ENCODE data around the gene COBL.

COBL gene

DNA sequence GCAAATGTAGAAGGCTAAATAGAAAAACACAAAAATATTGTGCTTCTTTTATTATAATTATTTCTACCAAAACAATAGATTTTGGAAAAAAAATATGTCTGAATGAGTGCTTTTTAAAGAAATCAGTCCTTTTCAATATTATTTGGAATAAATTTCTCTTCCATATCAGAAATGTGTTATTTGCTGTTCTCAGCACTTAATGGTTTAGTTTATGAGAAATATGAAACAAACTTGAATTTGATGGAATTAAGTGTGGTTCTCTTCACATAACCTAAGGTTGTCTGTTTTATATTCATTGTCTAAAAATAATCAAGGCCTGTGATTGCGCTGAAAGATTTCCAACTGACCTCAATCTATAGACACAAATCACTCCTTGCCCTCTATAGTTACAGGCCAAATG lies 203.0 kb downstream of the COBL start:
- no peak for FAIRE-seq

DNA sequence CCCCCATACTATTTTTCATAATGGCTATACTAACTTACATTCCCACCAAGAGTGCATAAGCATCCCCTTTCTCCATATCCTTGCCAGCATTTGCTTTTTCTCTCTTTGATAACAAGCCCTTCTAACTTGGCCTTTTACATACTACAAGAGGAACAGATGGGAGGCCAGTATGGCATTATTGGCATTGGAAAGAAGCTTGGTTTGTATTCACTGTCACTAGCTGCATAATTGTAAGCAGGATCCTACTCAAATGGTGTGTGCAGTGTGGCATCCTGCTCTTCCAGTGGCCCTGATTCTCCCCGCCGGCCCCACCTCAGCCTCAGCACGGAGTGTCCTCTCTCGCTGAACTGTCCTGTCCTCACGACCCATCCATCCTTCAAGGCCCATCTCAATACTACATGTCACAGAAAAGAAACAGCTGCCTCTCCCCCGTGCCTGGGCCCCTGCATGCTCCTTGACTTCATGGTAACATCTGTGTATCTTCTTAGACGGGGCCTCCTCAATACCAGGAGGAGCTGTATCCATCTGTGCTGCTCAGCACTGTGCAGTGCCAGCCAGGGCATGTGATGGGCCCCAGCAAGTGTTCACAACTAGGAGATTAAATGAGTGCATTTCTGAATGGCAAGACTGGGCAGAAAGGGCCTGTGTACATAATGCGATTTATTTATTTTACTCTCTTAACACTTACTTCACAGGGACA lies 205.2 kb downstream of the COBL start:
- no peak for FAIRE-seq

DNA sequence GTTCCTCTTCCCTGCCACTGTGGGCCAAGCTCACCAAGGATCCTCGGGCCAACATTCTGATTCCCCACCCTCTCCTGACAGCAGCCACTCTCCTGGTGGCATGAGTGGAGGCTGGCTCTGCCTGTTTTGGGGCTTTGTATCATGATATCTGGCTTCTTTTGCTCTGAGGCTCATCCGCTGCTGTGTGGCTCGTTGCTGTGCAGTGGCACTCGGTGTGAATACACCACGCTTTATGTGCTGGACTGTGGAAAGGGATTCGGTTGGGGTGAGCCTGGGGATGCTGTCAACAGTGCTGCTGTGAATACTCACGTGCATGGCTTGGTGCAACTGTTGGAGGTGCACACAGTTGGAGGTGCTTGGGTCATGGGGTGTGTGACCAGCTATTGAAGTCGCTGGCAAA lies 208.5 kb downstream of the COBL start:
- no peak for FAIRE-seq

DNA sequence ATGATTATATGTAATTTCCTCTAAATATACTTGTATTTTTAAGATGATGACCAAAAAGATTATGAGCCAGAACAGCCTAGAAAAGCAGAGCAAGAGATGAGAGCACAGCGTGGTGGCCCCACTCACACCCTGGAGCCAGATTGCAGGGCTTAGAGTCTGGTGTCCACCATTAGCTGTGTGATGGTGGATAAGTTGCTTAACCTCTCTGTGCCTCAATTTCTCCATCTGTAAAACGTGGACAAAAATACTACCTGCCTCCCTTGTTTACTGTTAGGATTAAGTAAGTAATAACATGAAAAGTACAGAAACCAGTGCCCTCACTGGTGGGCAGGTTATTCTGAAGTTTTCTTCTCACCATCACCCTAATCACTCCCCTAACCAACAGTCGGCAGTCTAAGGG lies 212.3 kb downstream of the COBL start:
- no peak for FAIRE-seq

DNA sequence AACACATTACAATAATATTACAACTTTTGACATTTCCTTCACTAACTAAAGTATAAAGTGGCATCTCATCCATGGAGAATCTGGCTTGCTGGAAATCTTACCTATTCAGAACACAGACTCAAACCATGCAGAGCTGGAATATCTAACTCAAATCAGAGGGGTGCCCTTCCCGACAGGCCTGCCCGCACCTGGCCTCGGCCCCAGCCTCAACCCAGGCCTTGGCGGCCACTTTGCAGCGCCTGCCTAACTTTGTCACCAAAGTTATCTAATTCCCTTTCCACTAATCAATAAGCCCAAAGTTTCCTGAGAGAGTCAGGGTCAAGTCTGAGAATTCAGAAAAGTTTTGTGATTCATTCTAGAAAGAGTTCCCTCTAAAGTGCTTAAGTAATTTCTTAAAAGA lies 212.9 kb downstream of the COBL start:
- no peak for FAIRE-seq

DNA sequence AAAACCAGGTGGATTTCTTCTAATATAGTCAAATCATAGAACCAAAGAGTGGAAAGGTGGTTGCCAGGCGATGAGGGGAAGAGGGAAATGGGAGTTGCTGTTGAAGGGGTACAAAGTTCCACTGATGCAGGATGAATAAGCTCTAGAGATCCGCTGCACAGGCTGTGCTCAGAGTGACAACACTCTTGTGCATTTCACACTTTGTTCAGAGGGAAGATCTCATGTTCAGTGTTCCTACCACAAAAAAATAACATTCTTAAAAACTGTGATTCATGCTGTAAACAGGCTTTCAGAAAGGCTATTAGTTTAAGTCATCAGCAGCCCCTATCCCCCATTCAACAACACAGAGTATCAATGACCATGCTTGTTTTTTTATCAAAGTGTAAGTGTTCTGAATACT lies 213.8 kb downstream of the COBL start:
- no peak for FAIRE-seq

DNA sequence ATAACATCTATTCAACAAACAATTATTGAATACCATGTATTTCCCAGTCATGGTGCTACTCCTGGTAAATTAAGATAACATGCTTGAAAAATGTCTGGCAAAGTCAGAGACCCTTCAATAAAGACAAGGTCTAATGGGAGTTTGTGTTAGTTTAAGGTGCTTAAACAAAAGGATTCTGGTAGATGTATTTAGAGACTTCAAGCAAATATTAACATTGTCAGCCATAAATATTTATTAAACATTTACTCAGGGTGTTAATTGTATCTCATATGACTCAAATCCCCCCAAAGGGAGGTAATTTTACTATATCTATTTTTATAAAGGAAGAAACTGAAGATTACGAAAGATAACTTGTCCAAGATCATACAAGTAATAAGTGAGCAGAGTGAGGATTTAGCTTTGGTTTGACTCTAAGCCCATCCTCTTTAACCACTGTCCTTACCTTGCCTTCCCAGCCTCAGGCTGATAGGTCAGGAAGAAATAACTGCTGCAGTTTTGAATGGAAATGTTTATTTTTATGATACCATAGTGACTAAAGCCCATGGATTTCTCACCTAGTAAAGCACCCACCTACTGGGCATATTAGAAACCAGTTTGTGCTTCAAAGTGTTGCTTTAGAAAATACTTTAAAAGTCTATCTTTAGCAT lies 215.4 kb downstream of the COBL start:
- FAIRE-seq: no peak

DNA sequence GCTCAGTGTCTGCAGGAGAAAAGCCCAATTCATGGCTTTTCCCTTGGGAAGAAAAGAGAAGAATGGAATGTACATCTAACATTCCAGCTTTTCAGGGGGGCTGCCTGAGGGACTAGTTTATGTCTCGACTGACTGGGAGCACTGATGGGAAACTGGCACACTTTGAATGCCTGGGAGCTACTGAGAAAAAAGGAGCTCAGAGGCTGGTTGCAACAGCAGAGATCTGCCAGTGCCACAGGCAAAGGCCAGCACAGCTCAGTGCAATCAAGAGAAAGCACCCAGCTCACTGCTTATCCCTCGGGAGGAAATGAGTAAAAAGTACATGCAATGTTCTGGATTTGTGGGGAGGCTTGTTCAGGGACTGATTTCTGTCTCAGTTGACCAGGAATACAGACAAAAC lies 226.2 kb downstream of the COBL start:
- no peak for FAIRE-seq

DNA sequence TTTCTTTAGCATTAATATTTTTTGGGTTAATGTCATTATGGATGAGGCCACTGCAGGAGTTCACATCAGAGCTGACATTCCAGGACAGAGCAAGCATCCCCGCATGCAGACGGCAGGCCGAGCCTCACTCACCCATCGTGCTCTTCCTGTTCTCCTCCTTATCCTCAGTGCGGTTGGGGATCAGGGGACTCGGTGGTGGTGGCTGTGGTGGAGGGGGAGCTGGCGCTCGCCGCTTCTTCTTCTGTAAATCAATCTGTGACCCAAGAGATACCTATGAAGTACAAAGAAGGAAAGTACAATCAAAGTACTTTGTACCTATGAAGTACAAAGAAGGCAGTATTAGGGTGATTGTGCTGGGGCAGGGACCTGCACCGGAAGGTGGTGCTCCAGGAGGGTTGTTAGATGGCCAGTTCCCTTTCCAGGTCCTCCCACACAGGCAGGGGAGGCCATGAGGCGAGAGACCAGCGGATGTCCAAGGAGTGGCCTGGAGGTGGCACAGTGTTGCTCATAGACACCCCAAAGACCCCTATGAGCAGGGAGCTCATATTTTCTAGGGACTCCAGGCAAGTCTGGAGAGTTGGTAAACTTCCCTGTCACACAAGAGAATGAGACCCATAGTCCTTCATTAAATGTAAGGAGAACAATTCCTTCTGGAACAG lies 231.4 kb downstream of the COBL start:
- FAIRE-seq: no peak

DNA sequence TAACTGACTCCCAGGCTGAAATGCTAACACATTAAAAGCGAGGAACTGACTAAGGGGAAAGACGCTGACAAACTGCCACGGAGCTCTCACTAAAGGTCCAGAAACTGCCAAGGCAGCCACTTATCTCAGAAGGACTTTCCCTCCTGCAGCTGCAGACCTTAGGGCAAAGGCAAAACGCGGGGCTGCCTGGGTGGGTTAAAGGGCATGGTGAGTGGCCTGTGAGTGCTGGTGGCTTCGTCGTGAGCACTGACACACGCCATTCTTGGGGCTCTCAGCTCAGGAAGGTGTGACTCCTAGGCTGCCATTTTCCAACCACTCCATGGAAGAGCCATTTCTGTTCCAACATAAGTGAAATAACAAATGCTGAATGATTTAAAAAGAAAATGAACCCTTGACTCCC lies 232.5 kb downstream of the COBL start:
- no peak for FAIRE-seq

DNA sequence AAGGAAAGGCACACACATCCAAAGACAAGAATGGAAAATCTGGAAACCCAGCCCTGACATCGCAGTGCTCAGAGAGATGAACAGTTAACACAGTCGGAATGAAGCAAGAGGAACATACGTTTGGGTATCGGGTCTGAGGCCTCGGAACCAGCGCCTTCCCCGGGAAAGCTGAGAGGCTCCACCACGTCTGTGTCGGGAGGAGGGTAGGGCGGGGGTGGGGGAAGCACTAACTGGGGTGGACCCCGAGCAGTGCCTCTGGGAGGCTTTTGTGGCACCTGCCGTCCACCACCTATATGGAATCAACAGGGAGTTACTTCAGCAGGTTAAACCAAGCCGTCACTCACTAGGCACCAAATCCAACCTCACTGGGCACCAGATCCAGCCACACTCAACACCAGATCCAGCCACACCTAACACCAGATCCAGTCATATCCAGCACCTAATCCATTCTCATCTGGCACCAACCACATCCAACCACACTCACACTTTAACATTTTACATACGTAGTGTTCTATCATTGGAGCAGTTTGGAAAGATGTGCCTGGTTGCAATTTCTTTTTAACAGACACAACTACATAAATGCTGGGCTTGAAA lies 233.6 kb downstream of the COBL start:
- FAIRE-seq: no peak

DNA sequence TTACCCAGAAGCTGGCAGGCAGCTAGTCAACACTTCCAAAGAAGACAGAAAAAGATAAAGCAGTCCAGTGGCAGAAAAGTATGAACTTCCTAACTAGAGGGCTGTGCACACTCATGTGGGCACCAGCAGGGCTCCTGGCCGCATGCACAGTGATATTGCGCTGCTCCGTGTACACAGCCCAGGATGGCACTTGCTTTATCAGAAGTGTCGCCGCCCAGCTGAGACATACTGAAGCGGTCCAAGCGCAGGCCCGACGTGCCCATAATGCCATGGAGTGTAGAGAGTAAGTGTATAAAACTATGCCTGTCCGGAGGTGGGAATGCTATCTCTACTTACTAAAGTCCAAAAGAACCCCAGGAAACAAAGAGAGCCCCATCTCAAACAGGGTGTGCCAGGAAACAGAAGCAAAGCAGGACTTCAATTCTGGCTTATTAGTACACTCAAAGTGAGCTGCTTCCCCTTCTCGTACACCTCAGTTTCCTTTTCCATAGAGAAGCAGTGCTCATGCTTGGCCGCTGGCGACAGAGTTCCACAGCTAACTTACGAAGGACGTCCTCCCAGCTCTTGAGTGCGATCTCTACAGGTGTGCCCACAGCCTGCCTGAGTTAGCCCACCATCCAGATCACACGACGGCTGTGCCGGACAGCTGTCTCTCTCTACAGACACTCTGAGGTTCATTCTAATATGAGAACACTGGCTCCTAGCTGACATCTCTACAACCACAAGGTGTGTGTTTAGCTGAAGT lies 234.3 kb downstream of the COBL start:
- FAIRE-seq: no peak

DNA sequence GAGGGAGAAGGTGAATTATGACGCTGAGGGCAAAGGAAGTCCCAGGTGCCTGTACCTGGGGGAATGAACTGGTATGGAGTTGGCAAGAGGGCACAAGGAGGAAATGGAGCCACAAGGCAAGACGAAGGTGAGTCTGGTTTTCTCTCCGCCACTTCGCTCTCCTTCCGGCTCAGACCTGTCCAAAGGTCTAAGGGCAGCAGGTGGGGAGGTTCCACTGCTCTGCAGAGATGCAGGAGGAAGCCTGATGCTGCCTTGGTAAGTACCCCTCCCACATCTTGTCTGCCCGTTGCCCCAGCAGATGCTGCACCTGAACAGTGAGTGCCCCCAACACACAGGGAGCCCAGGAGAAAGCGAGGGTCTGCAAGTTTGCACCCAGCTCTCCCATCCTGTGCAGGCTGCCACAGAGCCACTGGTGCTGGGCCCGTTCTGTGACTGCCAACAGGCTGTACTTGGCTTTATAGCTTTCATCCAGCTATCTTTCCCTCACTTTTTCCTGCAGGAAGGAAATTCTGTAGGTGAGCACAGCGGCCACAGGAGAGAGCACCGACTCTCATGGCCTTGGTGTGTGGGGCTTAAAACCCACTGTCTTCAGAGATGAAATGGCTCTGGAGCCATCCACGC lies 235.2 kb downstream of the COBL start:
- FAIRE-seq: no peak

DNA sequence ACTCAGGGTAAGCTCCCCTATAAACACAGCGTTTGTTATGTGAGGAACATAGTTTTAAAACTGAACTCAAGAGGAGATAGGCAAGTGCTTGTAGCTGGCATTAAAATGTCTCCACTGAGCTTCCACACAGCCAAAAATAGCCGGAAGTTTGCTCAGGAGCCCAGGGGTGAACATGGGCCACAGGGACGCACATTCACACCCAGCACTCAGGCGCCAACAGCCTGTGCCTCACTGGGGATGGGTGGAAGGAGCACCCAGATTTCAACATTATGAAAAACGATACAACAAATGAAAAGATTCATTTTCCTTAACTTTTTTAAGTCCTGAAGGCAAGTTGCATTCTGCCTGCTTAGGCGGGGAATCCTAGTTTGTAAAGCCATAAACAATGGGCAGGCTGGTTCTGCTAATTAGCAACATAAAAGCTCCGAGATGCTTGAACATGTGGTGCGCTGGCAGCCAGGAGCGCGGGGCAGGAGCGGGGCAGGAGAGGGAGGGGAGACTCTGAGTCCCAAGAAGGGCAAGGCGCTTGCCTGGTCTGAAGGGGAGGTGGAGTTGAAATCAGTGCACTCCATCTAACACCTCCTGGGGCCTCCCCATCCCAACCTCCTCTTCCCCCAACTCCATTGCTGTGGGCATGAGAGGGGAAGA lies 235.9 kb downstream of the COBL start:
- FAIRE-seq: no peak

DNA sequence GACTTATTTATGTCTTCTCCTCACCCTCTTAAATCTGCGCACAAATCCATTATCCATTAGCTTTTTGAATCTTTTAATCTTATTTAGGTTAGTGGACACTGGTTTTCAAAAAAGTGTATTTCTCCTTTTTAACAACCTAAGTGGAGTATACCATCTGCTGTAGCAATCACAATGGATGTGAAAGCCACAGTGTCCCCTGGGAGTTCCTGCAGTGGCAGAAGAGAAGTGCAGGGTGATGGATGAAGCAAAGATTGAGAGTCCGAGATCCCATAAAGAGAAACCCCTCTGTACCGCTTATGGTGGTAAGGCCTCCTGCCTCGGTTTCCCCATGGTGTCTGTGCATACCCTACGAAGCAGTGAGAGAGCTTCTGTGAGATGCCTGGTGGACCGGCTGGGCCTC lies 236.4 kb downstream of the COBL start:
- FAIRE-seq: no peak

DNA sequence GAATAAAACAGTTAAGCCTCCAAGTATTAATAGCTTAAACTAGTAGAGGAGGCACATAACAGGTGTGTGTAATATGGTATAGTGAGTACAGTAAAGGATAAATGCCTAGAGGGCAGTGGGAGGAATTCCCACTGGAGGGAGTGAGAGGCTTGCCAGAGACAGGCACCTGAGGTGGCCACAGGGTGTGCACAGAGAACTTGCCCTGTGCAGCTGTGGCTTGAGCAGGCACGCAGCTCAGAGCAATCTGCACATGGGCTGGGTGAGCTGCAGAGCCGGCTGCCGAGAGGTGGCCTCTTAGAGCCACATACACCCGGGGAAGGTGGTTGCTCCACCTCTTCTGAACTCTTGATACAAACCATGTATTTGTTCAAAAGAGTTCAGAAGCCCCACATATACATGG lies 237.1 kb downstream of the COBL start:
- FAIRE-seq: no peak

DNA sequence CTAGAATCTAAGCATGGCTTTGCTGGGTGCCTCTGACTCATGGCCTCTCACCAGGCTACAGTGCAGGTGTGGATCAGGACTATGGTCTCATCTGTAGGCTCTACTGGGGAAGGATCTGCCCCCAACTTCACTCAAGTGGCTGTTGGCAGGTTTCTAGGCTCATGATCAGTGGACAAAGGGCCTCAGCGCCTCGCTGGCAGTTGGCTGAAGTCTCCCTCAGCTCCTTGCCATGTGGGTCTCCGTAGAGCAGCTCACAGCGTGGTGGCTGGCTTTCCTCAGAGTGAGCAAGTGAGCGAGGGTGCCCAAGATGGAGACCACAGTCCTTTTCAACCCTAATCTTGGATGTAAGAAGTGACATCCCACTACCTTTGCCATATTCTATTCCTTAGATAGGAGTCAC lies 238.0 kb downstream of the COBL start:
- no peak for FAIRE-seq

DNA sequence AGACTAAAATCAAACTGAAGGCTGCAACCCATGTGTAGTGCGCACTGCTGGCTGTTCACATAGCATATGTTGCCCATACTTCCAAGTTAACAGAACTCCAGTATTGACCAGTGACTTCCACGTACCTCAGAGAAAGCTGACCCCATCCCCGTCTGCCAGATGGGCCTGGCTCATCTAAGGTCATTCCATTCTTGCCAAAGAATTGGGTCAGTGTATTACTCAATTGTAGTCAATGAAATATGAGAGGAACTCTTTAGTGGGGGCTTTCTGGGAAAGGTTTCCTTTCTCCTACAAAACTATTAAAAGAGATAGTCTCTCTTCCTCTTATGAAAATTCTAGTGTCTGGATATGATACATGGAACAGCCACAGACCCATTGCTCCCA lies 238.6 kb downstream of the COBL start:
- FAIRE-seq: no peak

DNA sequence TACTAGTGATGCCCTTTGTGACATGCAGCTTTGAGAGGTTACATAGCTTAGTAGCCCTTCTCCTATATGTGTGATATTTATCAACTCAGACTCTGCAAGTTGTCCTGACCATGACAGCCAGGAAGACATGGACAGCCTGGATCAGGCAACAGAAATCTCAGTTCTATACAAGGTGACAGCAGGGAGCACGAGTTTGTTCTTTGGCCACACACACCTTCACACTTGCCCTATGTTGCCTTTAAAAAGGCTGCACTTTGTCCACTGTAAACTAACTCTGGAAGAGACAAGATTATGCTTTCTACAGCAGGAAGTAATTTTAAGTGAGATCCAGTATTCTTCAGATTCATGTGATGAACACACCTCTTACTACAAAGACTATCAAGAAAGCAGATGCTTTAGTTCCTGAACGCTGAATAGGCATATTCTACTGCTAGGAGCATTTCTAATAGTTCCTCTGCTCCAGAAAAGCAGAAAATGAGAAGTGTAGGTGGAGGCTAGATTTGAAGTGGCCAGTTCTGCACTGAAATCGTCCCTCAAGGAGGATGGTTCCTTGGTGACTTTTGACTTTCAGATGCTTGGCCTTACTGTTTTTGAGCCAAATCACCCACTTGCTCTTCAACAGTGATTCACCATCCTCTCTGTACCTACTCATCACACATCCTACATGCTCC lies 239.2 kb downstream of the COBL start:
- FAIRE-seq: no peak

DNA sequence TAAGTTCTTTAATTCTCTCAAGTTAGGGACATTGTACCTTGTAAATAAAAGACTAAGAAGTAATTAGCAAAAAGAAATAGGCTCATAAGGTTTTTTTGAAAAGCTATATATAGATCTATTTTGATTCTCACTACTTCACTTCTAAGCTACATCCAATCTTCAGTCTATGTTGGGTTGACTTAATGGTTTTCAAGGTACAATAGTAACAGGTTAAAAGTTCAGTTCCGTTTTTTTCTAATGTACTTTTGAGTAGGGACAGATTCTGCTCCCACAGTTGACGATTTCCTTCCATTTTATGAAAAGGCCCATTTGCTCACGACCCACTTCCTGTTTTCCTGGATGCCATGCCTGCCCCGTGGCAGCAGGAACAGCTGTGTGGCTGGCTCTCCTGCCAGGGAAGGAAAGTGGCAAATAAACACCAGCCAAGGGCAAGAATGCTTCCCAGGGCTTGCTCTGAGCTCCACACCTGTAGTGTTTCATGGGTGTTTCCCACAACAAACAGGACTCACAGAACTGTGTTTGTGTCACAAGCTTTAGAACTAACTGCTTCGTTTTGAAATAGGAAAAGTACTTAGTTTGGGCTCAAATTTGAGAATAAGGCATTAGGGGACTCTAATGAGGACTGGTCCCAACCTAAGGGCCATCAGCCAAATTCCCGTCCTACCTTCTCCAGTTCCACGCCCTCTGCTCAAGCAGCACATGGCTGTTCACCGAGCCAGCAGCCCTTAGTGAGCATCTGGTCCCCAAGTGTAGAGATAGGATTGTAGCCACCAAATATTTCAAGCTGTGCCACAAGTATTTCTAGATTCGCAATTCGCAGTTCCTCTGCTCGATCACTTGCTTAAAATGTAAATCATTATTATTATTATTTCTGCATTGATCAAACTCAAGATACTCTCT lies 240.7 kb downstream of the COBL start:
- FAIRE-seq: no peak

DNA sequence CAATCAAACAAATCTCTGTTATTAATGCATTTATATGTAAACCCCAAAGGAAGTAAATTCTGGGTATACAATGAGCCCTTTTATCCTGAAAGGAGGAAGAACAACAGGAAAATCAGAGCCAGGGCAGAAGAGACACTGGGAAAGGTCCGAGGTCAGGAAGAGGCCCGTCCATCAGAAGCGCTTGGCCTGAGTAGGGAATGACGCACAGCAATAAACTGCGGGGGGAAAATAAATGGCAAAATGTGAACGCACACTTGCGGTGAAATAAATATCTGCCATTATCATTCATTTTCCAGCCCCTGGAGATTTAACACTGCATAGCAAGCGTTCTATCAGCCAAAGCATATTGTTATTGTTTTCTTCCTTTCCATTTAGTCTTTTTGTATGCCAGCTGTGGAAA lies 243.4 kb downstream of the COBL start:
- no peak for FAIRE-seq

Data from colon (tissue), 2 donors.